Activated CD4-positive, alpha-beta T cell treated with anti-CD3 and anti-CD28 coated beads, Interleukin-2, amount 10 ng/mL, durations not matched to agents 24 days and 14 days (primary cell): Measurements from ENCODE around the gene SNX7. TPM values are rescaled to one million over a fixed set of nuclear protein-coding genes. Genes with fewer than 3 reads are reported as not detected.

ENCODE experiments used
- DNase-seq: peaks from one replicate; pipeline ENCODE4 v3.0.0; 2022
- H3K27ac Mint-ChIP-seq: one replicate; pipeline ENCODE4 v1.8.0; 2022; ENCODE audit warnings: mild to moderate bottlenecking, mixed read lengths
- H3K27me3 Mint-ChIP-seq: one replicate; pipeline ENCODE4 v1.8.0; 2022; ENCODE audit warnings: mixed read lengths
- H3K36me3 Mint-ChIP-seq: one replicate; pipeline ENCODE4 v1.8.0; 2022; ENCODE audit warnings: low read depth, mild to moderate bottlenecking, mixed read lengths
- H3K4me1 Mint-ChIP-seq: one replicate; pipeline ENCODE4 v1.8.0; 2021; ENCODE audit warnings: mixed read lengths
- H3K4me3 Mint-ChIP-seq: one replicate; pipeline ENCODE4 v1.8.0; 2022; ENCODE audit warnings: mild to moderate bottlenecking, moderate library complexity, mixed read lengths
- H3K9me3 Mint-ChIP-seq: one replicate; pipeline ENCODE4 v1.8.0; 2021; ENCODE audit warnings: mixed read lengths
- intact Hi-C: fragments of 100-400 bp; cut with micrococcal nuclease; formaldehyde crosslinking; loops from one replicate; pipeline ENCODE4 v1.15.1; 2023
- total RNA-seq: library from RNA; stranded (reverse); gene quantifications from 2 replicates; pipeline ENCODE4 v1.2.3, GENCODE V29; 2022

Gene SNX7
- total RNA-seq, 1 donor from 2014 or later: not detected

GRCh38 chr1:98675282-98675681 is 13.8 kb downstream of the SNX7 start:
- Mint-ChIP-seq H3K4me3 (no peak overlapping the region), H3K9me3 (no peaks in the 10 kb centered on the region), H3K27me3 (no peaks in the 10 kb centered on the region), H3K27ac (no peak overlapping the region), H3K36me3 (no peaks in the 10 kb centered on the region), H3K4me1 (no peaks in the 10 kb centered on the region)
- DNase-seq: no peak
- intact Hi-C loops: no loop called here

DNA sequence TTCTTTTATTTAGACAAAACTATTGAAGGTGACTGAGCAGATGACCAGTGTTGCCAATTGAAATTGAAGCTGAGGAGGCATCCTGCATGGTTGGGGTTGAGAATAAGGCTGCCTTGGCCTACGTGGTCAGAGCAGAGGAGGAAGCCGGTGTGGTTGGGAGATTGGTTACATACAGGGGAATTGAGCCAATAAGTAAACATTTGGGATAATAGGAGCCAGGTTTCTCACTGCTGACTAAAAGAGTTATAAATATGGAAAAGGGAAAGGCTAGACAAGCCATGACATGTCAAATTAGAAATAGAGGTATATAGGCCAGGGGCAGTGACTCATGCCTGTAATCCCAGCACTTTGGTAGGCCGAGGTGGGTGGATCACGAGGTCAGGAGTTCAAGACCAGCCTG is 15.8 kb downstream of the SNX7 start:
- Mint-ChIP-seq H3K27me3 (no peaks in the 10 kb centered on the region), H3K36me3 (no peaks in the 10 kb centered on the region), H3K27ac (no peak overlapping the region), H3K4me3 (no peak overlapping the region), H3K9me3 (no peaks in the 10 kb centered on the region), H3K4me1 (no peaks in the 10 kb centered on the region)
- intact Hi-C loops: no loop called here
- no peak for DNase-seq

GRCh38 chr1:98681812-98682211 is 20.3 kb downstream of the SNX7 start:
- intact Hi-C loops: no loop called here
- no peak for DNase-seq
- H3K4me1 Mint-ChIP-seq: no peaks in the 10 kb centered on the region
- no peaks in the 10 kb centered on the region for H3K36me3 Mint-ChIP-seq
- no peaks in the 10 kb centered on the region for H3K9me3 Mint-ChIP-seq
- no peak overlapping the region for H3K4me3 Mint-ChIP-seq
- H3K27ac Mint-ChIP-seq: no peak overlapping the region
- H3K27me3 Mint-ChIP-seq: no peaks in the 10 kb centered on the region

GRCh38 chr1:98688110-98688739 is 26.7 kb downstream of the SNX7 start:
- H3K4me3 Mint-ChIP-seq: no peak overlapping the region
- H3K27me3 Mint-ChIP-seq: no peaks in the 10 kb centered on the region
- intact Hi-C loops: no loop called here
- H3K27ac Mint-ChIP-seq: no peak overlapping the region
- no peaks in the 10 kb centered on the region for H3K9me3 Mint-ChIP-seq
- H3K36me3 Mint-ChIP-seq: no peaks in the 10 kb centered on the region
- DNase-seq: no peak
- H3K4me1 Mint-ChIP-seq: no peaks in the 10 kb centered on the region

DNA sequence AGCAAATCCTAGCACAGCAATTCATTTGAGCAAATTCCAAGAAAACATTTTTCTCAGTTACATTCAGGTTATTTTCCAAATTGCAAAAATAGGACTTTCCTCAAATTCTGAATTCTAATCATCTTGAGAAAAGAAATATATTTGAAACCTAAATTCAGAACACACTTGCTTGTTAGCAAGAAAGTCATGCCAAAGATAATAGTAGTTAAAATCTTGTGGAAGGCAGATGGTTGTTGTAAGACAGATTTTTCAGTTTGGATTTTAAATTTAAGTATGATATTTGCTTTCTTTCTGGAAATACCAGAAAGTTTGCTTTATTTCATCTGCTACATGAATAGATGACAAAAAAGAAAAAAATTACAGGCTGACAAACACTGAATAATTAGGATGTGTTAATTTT is 29.1 kb downstream of the SNX7 start:
- H3K27ac Mint-ChIP-seq: no peak overlapping the region
- no peak for DNase-seq
- H3K27me3 Mint-ChIP-seq: no peaks in the 10 kb centered on the region
- no peaks in the 10 kb centered on the region for H3K36me3 Mint-ChIP-seq
- intact Hi-C loops: no loop called here
- H3K4me3 Mint-ChIP-seq: no peak overlapping the region
- no peaks in the 10 kb centered on the region for H3K9me3 Mint-ChIP-seq
- H3K4me1 Mint-ChIP-seq: no peaks in the 10 kb centered on the region

DNA sequence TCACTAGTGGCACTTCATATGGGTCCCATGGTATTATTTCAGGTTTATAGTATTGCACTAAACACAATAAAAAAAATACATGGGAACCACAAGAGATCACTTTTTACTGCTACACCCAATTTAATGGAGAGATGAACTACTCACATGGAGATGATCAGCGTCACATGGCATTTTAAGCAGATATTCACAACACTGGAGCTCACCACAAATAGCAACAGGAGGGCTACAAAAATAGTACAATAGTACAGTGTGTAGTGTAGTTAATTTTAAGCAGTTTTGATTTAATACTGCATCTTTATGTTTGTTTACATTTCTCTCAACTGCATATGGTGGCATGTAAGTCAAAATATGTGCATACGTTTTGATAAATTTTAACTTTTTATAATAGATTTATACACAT is 31.0 kb downstream of the SNX7 start:
- intact Hi-C loops: no loop called here
- Mint-ChIP-seq H3K4me1 (no peaks in the 10 kb centered on the region), H3K9me3 (no peaks in the 10 kb centered on the region), H3K27me3 (no peaks in the 10 kb centered on the region), H3K4me3 (no peak overlapping the region), H3K36me3 (no peaks in the 10 kb centered on the region), H3K27ac (no peak overlapping the region)
- no peak for DNase-seq

- intact Hi-C loops: no loop called here
- H3K27ac Mint-ChIP-seq: no peak overlapping the region
- H3K27me3 Mint-ChIP-seq: no peaks in the 10 kb centered on the region
- H3K36me3 Mint-ChIP-seq: no peaks in the 10 kb centered on the region
- no peaks in the 10 kb centered on the region for H3K9me3 Mint-ChIP-seq
- no peak for DNase-seq
- H3K4me3 Mint-ChIP-seq: no peak overlapping the region
- H3K4me1 Mint-ChIP-seq: no peaks in the 10 kb centered on the region
Measured at GRCh38 chr1:98693385-98693784, 31.9 kb downstream of the SNX7 start.

DNA sequence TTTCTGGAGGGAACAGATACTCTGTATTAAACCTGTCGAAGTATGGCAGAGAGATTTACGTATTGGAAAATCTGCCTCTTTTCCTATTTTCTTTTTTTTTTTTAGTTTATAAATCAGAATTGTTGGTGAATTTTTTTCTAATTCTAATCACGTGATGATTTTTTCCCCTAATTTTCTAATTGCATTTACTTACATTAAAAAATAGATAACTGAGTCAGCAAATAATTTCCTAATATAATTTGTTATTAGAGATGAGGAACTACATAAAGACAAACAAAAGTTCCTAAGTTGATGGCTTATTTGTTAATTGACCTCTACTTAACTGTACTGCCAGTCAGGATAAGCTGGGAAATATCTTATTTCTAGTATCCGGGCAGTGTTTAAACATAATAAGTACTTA is 34.6 kb downstream of the SNX7 start:
- H3K4me3 Mint-ChIP-seq: no peak overlapping the region
- no peak for DNase-seq
- intact Hi-C loops: no loop called here
- no peaks in the 10 kb centered on the region for H3K27me3 Mint-ChIP-seq
- no peaks in the 10 kb centered on the region for H3K9me3 Mint-ChIP-seq
- H3K4me1 Mint-ChIP-seq: no peaks in the 10 kb centered on the region
- H3K27ac Mint-ChIP-seq: no peak overlapping the region
- no peaks in the 10 kb centered on the region for H3K36me3 Mint-ChIP-seq

DNA sequence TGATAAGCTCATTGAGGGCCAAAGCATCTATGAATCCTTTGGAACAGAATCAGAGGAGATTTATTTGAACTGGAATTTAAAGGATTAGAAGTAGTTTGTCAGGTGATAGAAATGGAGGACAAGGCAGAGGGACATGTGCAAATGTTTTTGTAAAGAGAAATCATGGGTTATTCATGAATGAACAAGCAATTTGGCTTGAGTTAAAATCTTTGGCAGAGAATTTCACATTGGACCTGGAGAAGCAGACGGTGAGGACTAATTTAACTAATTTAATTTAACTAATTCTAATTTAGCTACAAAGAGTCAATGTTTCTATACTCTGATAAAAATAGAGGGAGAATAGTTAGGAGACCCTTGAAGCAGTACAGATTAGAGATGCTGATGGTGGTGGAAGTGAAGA is 36.3 kb downstream of the SNX7 start:
- Mint-ChIP-seq H3K4me1 (no peaks in the 10 kb centered on the region), H3K9me3 (no peaks in the 10 kb centered on the region)

GRCh38 chr1:98698625-98699024 is 37.1 kb downstream of the SNX7 start:
- H3K9me3 Mint-ChIP-seq: no peaks in the 10 kb centered on the region
- H3K27me3 Mint-ChIP-seq: no peaks in the 10 kb centered on the region
- intact Hi-C loops: no loop called here
- no peak for DNase-seq
- no peaks in the 10 kb centered on the region for H3K4me1 Mint-ChIP-seq
- H3K36me3 Mint-ChIP-seq: no peaks in the 10 kb centered on the region
- no peak overlapping the region for H3K4me3 Mint-ChIP-seq
- no peak overlapping the region for H3K27ac Mint-ChIP-seq

More for the DNA sequence above, 36.3 kb downstream of the SNX7 start:
- no peaks in the 10 kb centered on the region for H3K36me3 Mint-ChIP-seq
- H3K27ac Mint-ChIP-seq: no peak overlapping the region
- intact Hi-C loops: no loop called here
- H3K27me3 Mint-ChIP-seq: no peaks in the 10 kb centered on the region
- no peak for DNase-seq
- H3K4me3 Mint-ChIP-seq: no peak overlapping the region

- H3K36me3 Mint-ChIP-seq: no peaks in the 10 kb centered on the region
Measured at GRCh38 chr1:98700228-98700627, 38.7 kb downstream of the SNX7 start.

DNA sequence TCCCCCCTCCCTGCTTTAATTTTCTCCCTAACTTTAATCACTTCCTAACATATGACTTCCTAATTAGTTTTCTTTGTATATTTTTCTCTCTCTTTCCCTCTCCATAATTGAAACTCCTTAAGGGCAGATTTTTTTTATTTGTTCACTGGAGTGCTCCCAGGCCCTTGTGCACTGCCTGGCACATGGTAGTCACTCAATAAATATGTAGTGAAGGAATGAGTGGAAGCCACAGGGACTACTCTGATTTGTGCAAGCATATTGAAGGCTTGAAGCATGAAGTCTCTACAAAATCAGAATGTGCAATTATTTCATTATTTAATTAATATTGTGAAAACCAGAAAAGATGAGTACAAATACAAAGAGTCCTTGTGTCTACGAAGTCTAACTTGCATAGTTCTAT is 41.5 kb downstream of the SNX7 start:
- Mint-ChIP-seq H3K9me3 (no peaks in the 10 kb centered on the region), H3K27ac (no peak overlapping the region), H3K4me1 (no peaks in the 10 kb centered on the region), H3K27me3 (no peaks in the 10 kb centered on the region), H3K4me3 (no peak overlapping the region), H3K36me3 (no peaks in the 10 kb centered on the region)
- no peak for DNase-seq
- intact Hi-C loops: no loop called here

More at GRCh38 chr1:98700228-98700627, 38.7 kb downstream of the SNX7 start:
- Mint-ChIP-seq H3K4me3 (no peak overlapping the region), H3K27me3 (no peaks in the 10 kb centered on the region), H3K4me1 (no peaks in the 10 kb centered on the region), H3K9me3 (no peaks in the 10 kb centered on the region), H3K27ac (no peak overlapping the region)
- no peak for DNase-seq
- intact Hi-C loops: no loop called here

DNA sequence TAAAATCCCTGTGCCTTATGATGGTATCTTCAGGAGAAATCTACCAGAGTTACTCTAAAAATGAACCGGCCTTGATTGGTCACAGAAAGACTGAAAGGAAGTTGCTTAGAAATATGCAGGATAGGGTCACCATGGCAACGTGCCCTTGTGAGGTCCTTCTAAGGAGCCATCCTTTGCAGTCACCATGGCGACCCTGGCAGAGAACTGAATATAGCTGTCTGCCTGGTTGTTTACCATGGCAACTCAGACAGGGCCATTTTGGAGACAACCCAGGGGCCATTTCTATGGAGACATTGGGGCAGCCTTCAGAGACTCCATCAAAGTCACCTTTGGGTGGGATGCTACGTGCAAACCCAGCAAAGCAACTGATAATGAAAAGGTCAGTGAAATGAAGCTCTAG is 43.0 kb downstream of the SNX7 start:
- H3K9me3 Mint-ChIP-seq: no peaks in the 10 kb centered on the region
- no peak overlapping the region for H3K4me3 Mint-ChIP-seq
- intact Hi-C loops: no loop called here
- H3K4me1 Mint-ChIP-seq: no peaks in the 10 kb centered on the region
- no peak for DNase-seq
- H3K27ac Mint-ChIP-seq: no peak overlapping the region
- no peaks in the 10 kb centered on the region for H3K27me3 Mint-ChIP-seq
- H3K36me3 Mint-ChIP-seq: no peaks in the 10 kb centered on the region

DNA sequence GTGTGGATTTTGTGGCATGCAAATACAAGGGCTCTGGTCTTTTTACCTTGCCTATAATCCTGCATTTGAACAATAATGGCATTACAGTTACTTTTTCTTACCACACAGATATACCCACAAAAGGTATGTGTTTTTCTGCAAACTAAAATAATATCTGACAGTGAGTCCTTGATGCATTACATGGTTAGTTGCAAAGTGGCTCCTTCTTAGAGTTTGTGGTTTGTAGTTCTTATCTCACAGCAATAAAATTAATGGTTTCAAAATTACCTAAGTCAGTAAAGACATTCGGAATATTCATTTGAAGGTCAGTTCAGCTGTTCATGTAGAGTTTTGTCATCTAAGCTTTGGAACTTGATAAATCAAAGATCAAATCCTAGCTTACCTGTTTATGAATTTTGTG is 43.5 kb downstream of the SNX7 start:
- intact Hi-C loops: no loop called here
- Mint-ChIP-seq H3K4me3 (no peak overlapping the region), H3K9me3 (no peaks in the 10 kb centered on the region), H3K27me3 (no peaks in the 10 kb centered on the region), H3K4me1 (no peaks in the 10 kb centered on the region), H3K27ac (no peak overlapping the region), H3K36me3 (no peaks in the 10 kb centered on the region)
- DNase-seq: no peak

GRCh38 chr1:98705591-98705990 is 44.1 kb downstream of the SNX7 start:
- H3K4me1 Mint-ChIP-seq: no peaks in the 10 kb centered on the region
- no peak for DNase-seq
- no peak overlapping the region for H3K27ac Mint-ChIP-seq
- H3K36me3 Mint-ChIP-seq: no peaks in the 10 kb centered on the region
- no peaks in the 10 kb centered on the region for H3K27me3 Mint-ChIP-seq
- no peak overlapping the region for H3K4me3 Mint-ChIP-seq
- H3K9me3 Mint-ChIP-seq: no peaks in the 10 kb centered on the region
- intact Hi-C loops: no loop called here
